AG09319 (cell line): ENCODE results near the gene MRTFB.

Experiments used
- DNase-seq: peaks from one replicate; pipeline ENCODE4 v3.0.0-alpha.2; 2010; ENCODE audit warnings: low read depth; ENCODE audit errors: extremely low read depth
- TF ChIP-seq, protein P1 (sequence below): IDR thresholded peaks from 2 replicates; pipeline ENCODE4 v1.5.1; 2011; ENCODE audit warnings: low read depth, mild to moderate bottlenecking, inconsistent platforms, low read length, moderate library complexity

MRTFB gene

GRCh38 chr16:14268073-14268472 lies 197.0 kb downstream of the MRTFB start:
- TF ChIP-seq, protein P1, sequence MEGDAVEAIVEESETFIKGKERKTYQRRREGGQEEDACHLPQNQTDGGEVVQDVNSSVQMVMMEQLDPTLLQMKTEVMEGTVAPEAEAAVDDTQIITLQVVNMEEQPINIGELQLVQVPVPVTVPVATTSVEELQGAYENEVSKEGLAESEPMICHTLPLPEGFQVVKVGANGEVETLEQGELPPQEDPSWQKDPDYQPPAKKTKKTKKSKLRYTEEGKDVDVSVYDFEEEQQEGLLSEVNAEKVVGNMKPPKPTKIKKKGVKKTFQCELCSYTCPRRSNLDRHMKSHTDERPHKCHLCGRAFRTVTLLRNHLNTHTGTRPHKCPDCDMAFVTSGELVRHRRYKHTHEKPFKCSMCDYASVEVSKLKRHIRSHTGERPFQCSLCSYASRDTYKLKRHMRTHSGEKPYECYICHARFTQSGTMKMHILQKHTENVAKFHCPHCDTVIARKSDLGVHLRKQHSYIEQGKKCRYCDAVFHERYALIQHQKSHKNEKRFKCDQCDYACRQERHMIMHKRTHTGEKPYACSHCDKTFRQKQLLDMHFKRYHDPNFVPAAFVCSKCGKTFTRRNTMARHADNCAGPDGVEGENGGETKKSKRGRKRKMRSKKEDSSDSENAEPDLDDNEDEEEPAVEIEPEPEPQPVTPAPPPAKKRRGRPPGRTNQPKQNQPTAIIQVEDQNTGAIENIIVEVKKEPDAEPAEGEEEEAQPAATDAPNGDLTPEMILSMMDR, result no peak

DNA sequence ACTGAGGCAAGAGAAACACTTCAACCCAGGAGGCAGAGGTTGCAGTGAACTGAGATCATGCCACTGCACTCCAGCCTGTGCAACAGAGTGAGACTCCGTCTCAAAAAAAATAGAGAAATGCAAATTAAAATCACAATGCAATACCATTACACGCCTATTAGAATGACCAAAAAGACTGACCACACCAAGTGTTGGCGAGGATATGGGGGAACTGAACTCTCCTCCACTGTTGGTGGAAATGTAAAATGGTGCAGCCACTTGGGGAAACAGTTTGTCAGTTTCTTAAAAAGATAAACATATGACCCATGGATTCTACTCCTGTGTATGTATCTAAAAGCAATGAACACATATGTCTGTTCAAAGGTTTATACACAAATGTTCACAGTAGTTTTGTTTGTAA lies 204.8 kb downstream of the MRTFB start:
- no peak for DNase-seq
- TF ChIP-seq, protein P1, result no peak

More at GRCh38 chr16:14268073-14268472, 197.0 kb downstream of the MRTFB start:
- no peak for DNase-seq

DNA sequence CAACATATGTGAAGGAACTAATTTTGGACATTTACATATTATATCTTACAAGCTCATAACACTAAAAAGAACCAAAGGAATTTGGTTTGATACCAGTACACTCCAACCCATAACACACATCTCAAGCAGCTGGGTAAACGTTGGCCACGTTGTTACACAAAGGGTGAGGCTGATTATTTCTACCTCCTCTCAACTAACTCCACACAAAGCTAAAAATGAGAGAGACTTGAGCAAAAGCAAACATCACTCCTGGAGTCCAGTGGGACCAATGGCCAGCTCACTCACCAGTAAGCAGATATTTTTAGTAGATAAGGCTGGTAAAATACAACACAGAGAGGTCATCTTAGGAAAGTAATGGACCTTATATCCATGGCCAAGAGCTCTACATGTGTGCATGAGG lies 207.6 kb downstream of the MRTFB start:
- DNase-seq, result no peak
- TF ChIP-seq, protein P1, result no peak

GRCh38 chr16:14280541-14280940 lies 209.4 kb downstream of the MRTFB start:
- TF ChIP-seq, protein P1, result no peak
- DNase-seq, result no peak

- DNase-seq, result no peak
- TF ChIP-seq, protein P1, result no peak
Measured at GRCh38 chr16:14283786-14284185, 212.7 kb downstream of the MRTFB start.

DNA sequence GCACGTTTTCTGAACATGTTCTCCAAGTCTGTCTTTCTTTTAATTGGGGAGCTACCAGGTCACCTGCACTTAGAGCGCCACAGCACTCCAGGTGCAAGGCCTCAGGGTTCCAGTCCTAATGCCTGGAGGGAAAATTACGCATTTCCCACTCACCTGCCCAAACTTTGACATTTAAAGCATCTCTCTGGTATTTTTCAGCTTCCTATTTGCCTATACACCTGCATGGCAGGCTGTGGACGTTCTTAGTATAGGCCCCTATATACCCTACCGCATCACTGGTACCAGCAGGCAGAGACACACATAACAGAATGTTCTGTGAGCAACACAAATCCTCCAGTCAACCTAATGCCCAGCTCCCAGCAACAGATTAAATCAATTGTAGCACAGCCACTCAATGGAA lies 213.3 kb downstream of the MRTFB start:
- no peak for DNase-seq
- TF ChIP-seq, protein P1, result no peak

DNA sequence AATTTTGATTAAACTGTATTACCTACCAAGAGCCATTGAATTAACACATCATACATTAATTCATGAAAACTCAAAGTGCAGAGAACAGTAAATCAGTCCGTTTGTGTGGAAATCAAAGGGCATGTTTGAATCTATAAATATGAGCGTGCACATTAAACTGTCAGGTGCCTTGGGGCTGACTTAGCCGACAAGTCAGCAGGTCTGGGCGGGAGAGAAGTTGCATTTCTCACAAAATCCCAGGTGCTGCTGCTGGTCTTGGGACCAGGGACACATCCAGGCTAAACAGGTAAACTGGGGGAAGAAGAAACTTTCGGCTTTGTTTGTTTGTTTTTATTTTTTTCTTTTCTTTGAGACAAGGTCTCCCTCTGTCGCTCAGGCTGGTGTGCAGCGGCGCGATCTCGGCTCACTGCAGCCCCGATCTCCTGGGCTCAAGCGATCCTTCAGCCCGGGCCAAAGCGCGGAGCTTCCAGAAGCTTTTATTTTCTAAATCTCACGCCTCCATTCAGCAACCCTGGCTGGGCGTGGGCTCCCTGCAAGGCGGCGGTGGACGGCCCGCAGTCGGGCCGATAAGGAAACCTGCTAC lies 213.9 kb downstream of the MRTFB start:
- TF ChIP-seq, protein P1, result peak; percentile 59
- DNase-seq, result peak; percentile 31
